Activated T-helper 1 cell treated with Interleukin-2 at 50 U/mL for 16 hours (primary cell): ENCODE results near the gene SOCS2.
"Not testable (repeated sequence)": the region's sequence is repeated elsewhere in the genome, so short reads cannot be mapped to it uniquely, and the experiment has no call there.

Source experiments
- DNase-seq: peaks from one replicate; pipeline ENCODE4 v3.0.0-alpha.2; 2020; ENCODE audit warnings: low read depth

SOCS2 gene

GRCh38 chr12:93571925-93572711 lies at the start of gene SOCS2:
TSS of gene SOCS2 (plus strand) at chr12:93572675. CDS start at chr12:93572898, 223 bp downstream.
- no peak for DNase-seq

- no peak for DNase-seq
These were observed 47.9 kb upstream of the SOCS2 start for GRCh38 chr12:93524386-93525133.

GRCh38 chr12:93526786-93527428 lies 45.6 kb upstream of the SOCS2 start:
- DNase-seq: no peak

GRCh38 chr12:93530358-93530757 lies 42.1 kb upstream of the SOCS2 start:
- DNase-seq: no peak

- DNase-seq: no peak
These were observed 39.2 kb upstream of the SOCS2 start for GRCh38 chr12:93533310-93533709.

GRCh38 chr12:93536111-93536765 lies 36.2 kb upstream of the SOCS2 start:
- DNase-seq: no peak

- DNase-seq: no peak
These were observed 35.5 kb upstream of the SOCS2 start for GRCh38 chr12:93536766-93537488.

- no peak for DNase-seq
These were observed 34.7 kb upstream of the SOCS2 start for GRCh38 chr12:93537769-93538168.

- no peak for DNase-seq
These were observed 32.7 kb upstream of the SOCS2 start for GRCh38 chr12:93539821-93540220.

GRCh38 chr12:93540466-93540865 lies 32.0 kb upstream of the SOCS2 start:
- DNase-seq: no peak

GRCh38 chr12:93541578-93542225 lies 30.8 kb upstream of the SOCS2 start:
- DNase-seq: no peak

GRCh38 chr12:93547778-93548177 lies 24.7 kb upstream of the SOCS2 start:
- no peak for DNase-seq

GRCh38 chr12:93549174-93549573 lies 23.3 kb upstream of the SOCS2 start:
- no peak for DNase-seq

- no peak for DNase-seq
These were observed 21.5 kb upstream of the SOCS2 start for GRCh38 chr12:93550748-93551611.

GRCh38 chr12:93552427-93552826 lies 20.0 kb upstream of the SOCS2 start:
- DNase-seq: no peak

- not testable (repeated sequence) for DNase-seq
These were observed 14.6 kb upstream of the SOCS2 start for GRCh38 chr12:93557879-93558278.

GRCh38 chr12:93558685-93559084 lies 13.8 kb upstream of the SOCS2 start:
- not testable (repeated sequence) for DNase-seq

- DNase-seq: no peak
These were observed 8.5 kb upstream of the SOCS2 start for GRCh38 chr12:93563807-93564538.

GRCh38 chr12:93565760-93566159 lies 6.7 kb upstream of the SOCS2 start:
- DNase-seq: no peak
